Endothelial cell of umbilical vein (primary cell): ENCODE data around the gene SLC2A8. TPM values are rescaled to one million over a fixed set of nuclear protein-coding genes. Genes with fewer than 3 reads are reported as not detected.

Experiments
- BruUV-seq: library from RNA; stranded (reverse); fragments of 400-500 nt; replicated peaks from 2 replicates; lab custom pipeline; 2021; lab: Mats Ljungman, UMichigan
- CTCF ChIA-PET: fragments of 300-600, 350-600 bp; sonication (Branson Sonifier 250); formaldehyde crosslinking; loops from one replicate; lab custom pipeline; 2021; ENCODE audit warnings: antibody characterized with exemption, inconsistent platforms; lab: Charles Lee
- POLR2A ChIA-PET: fragments of 300-600, 350-600 bp; sonication (Branson Sonifier 250); formaldehyde crosslinking; loops from one replicate; lab custom pipeline; 2021; ENCODE audit warnings: antibody characterized with exemption, inconsistent platforms; lab: Charles Lee
- DNase-seq: peaks from one replicate; pipeline ENCODE4 v3.0.0-alpha.2; 2011; ENCODE audit warnings: low read depth, low spot score
- FAIRE-seq: peaks from 2 replicates; lab custom pipeline; 2011; peaks lifted over from hg19 to GRCh38; lab: Jason Lieb, UNC
- H2AFZ ChIP-seq: 2 replicates; pipeline ENCODE4 v1.6.0; 2012; ENCODE audit warnings: low read depth, low read length, control low read depth, inconsistent platforms
- H3K27ac ChIP-seq: 2 replicates; pipeline ENCODE4 v1.5.1; 2011; ENCODE audit warnings: low read depth, mild to moderate bottlenecking, control low read depth, low read length, moderate library complexity; ENCODE audit not compliant: insufficient read depth
- H3K27me3 ChIP-seq, 2 experiments: 2 replicates each; pipeline versions ENCODE4 v1.6.0 to v1.6.1; 2011; ENCODE audit warnings: low read length in 2 of 2, mixed read lengths in 1 of 2; ENCODE audit not compliant: control insufficient read depth in 2 of 2, insufficient read depth in 2 of 2
- H3K36me3 ChIP-seq, 2 experiments: 2 replicates in 1 of 2; 3 replicates in 1 of 2; pipeline ENCODE4 v1.5.1; 2011; ENCODE audit warnings: low read length in 2 of 2, mild to moderate bottlenecking in 1 of 2, moderate library complexity in 1 of 2; ENCODE audit not compliant: control insufficient read depth in 2 of 2, insufficient read depth in 2 of 2; ENCODE audit errors: extremely low read depth in 1 of 2
- H3K4me1 ChIP-seq: 3 replicates; pipeline ENCODE4 v1.5.1; 2011; ENCODE audit warnings: mild to moderate bottlenecking, low read length; ENCODE audit not compliant: control insufficient read depth, insufficient read depth; ENCODE audit errors: extremely low read depth
- H3K4me2 ChIP-seq: 2 replicates; pipeline ENCODE4 v1.6.1; 2011; ENCODE audit warnings: low read length, control low read depth, mixed read lengths; ENCODE audit not compliant: insufficient read depth
- H3K4me3 ChIP-seq, 3 experiments: fragments of 200-600 bp in 1 of 3; sonication (generic), shearing (Covaris generic) in 1 of 3; replicated peaks in 1 of 3; 2 replicates each; pipeline ENCODE4 v1.5.1; 2011 to 2016; ENCODE audit warnings: control low read depth in 3 of 3, low read length in 3 of 3, mild to moderate bottlenecking in 2 of 3, inconsistent platforms in 1 of 3, low read depth in 1 of 3, moderate library complexity in 1 of 3; ENCODE audit not compliant: insufficient read depth in 1 of 3
- H3K79me2 ChIP-seq: 2 replicates; pipeline ENCODE4 v1.6.0; 2012; ENCODE audit warnings: low read length, inconsistent platforms; ENCODE audit not compliant: control insufficient read depth, insufficient read depth
- H3K9ac ChIP-seq: replicated peaks from 2 replicates; pipeline ENCODE3; 2011; ENCODE audit warnings: low read length, control low read depth; ENCODE audit not compliant: insufficient read depth; ENCODE audit errors: extremely low read depth
- H3K9me1 ChIP-seq: replicated peaks from 3 replicates; pipeline ENCODE4 v1.6.0; 2011; ENCODE audit warnings: mild to moderate bottlenecking, low read length; ENCODE audit not compliant: control insufficient read depth, insufficient read depth; ENCODE audit errors: extremely low read depth
- H3K9me3 ChIP-seq: replicated peaks from 2 replicates; pipeline ENCODE4 v1.5.1; 2012; ENCODE audit warnings: low read length, inconsistent platforms; ENCODE audit not compliant: control insufficient read depth, insufficient read depth
- H4K20me1 ChIP-seq: replicated peaks from 2 replicates; pipeline ENCODE3; 2011; ENCODE audit warnings: mild to moderate bottlenecking, low read length; ENCODE audit not compliant: control insufficient read depth, insufficient read depth; ENCODE audit errors: extremely low read depth
- EZH2 ChIP-seq: IDR thresholded peaks from 2 replicates; pipeline ENCODE4 v1.6.1; 2012; ENCODE audit warnings: borderline replicate concordance, low read depth, mild to moderate bottlenecking, moderate library complexity, low read length, inconsistent platforms; ENCODE audit not compliant: severe bottlenecking
- FOS ChIP-seq: IDR thresholded peaks from 2 replicates; pipeline ENCODE4 v1.6.1; 2011; ENCODE audit warnings: mild to moderate bottlenecking, low read length, moderate library complexity, borderline replicate concordance; ENCODE audit not compliant: insufficient read depth
- GATA2 ChIP-seq: IDR thresholded peaks from 2 replicates; pipeline ENCODE4 v1.7.0; 2011; ENCODE audit warnings: low read depth, mild to moderate bottlenecking, moderate library complexity, mixed read lengths, low read length; ENCODE audit not compliant: insufficient read length, insufficient read depth
- JUN ChIP-seq: IDR thresholded peaks from 2 replicates; pipeline ENCODE4 v1.6.1; 2011; ENCODE audit warnings: borderline replicate concordance, low read depth; ENCODE audit not compliant: insufficient read length, insufficient read depth
- MYC ChIP-seq: IDR thresholded peaks from one replicate; pipeline ENCODE4 v1.6.1; 2011; ENCODE audit warnings: mild to moderate bottlenecking, low read depth, low read length
- POLR2A ChIP-seq: IDR thresholded peaks from 2 replicates; pipeline ENCODE4 v1.6.1; 2012; ENCODE audit warnings: low read depth, mild to moderate bottlenecking, control low read depth, low read length
- POLR2AphosphoS5 ChIP-seq: IDR thresholded peaks from 2 replicates; pipeline ENCODE4 v1.6.1; 2012; ENCODE audit warnings: low read depth, mild to moderate bottlenecking, control low read depth, low read length, moderate library complexity; ENCODE audit not compliant: insufficient read depth
- dilution Hi-C: fragments of 300-500 bp; cut with MboI; formaldehyde crosslinking; loops from one replicate; pipeline ENCODE4 v1.15.0; 2019; ENCODE audit warnings: low sequenced_read_pairs; ENCODE audit not compliant: extremely low pct_ligation_motif_present
- intact Hi-C: fragments of 100-400 bp; cut with micrococcal nuclease; formaldehyde crosslinking; loops from one replicate; pipeline ENCODE4 v1.10.0; 2022
- polyA plus RNA-seq, 4 experiments: library from polyadenylated mRNA; depleted of rRNA in 3 of 4; stranded (reverse) in 3 of 4; unstranded in 1 of 4; fragments of >200 nt; gene quantifications; 2 replicates each; pipeline versions ENCODE4 v1.2.1 to v1.2.3, GENCODE V29; 2011 to 2012; ENCODE audit warnings: missing spikeins in 1 of 4
- total RNA-seq: library from RNA; stranded (reverse); gene quantifications from 2 replicates; pipeline ENCODE4 v1.2.3, GENCODE V29; 2021
- TF ChIP-seq, protein P1 (sequence below), 2 donors: IDR thresholded peaks; 1 replicate in 1 of 2; 2 replicates in 1 of 2; pipeline ENCODE4 v1.5.1; 2011; ENCODE audit warnings: low read length in 2 of 2, mild to moderate bottlenecking in 2 of 2, moderate library complexity in 2 of 2, control low read depth in 1 of 2, inconsistent platforms in 1 of 2, low read depth in 1 of 2; ENCODE audit not compliant: insufficient read depth in 1 of 2; ENCODE audit errors: extremely low read depth in 1 of 2
- TF ChIP-seq, protein P2 (sequence below): IDR thresholded peaks from 2 replicates; pipeline ENCODE4 v1.6.1; 2011; ENCODE audit not compliant: insufficient read depth, insufficient read length

Gene SLC2A8
- total and polyA plus RNA-seq, 2 donors (not counting 3 experiments of a cell fraction or from before 2014, with no cell fraction given) = 19.3 to 26.1 TPM

DNA sequence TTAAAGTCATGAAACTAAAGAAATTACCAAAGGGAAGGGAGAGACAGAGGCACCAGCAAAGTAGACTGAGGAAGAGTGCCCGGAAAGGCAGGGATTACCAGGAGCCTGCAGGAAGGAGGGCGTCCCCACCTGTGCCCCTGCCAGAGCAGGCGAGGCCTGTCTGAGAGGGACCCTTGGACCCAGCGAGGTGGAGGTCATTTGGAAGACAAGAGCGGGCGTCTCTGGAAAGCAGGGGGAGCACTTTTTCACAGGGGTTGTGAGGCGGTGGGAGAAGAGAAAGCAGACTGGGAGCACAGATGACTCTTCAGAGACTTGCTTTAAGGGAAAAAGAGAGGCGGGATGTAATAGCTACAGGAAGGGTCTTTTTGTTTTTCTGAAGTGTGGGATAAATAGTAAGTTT, 27.5 kb upstream of the SLC2A8 start:
- H3K4me2 ChIP-seq = no peak overlapping the region
- intact Hi-C loops = no loop called here
- no TSS peak for BruUV-seq
- H3K9ac ChIP-seq = no peak overlapping the region
- H3K4me3 ChIP-seq = no peak overlapping the region
- dilution Hi-C loops = no loop called here
- H3K36me3 ChIP-seq = no peaks in the 10 kb centered on the region
- H3K27me3 ChIP-seq = no peaks in the 10 kb centered on the region
- no peak overlapping the region for H2AFZ ChIP-seq
- no peak for TF ChIP-seq FOS
- DNase-seq = no peak
- ChIA-PET CTCF (interaction anchor here (1.2 to 2.3 kb wide), 3 partner anchors 9 to 27 kb away, joined by 3 to 7 read pairs (median 4); partner anchors contain the start of gene SLC2A8), POLR2A (no interaction called here)
- no peak overlapping the region for H3K27ac ChIP-seq
- no peaks in the 10 kb centered on the region for H3K9me3 ChIP-seq
- H3K9me1 ChIP-seq = no peaks in the 10 kb centered on the region
- H3K4me1 ChIP-seq = no peaks in the 10 kb centered on the region
- no peaks in the 10 kb centered on the region for H3K79me2 ChIP-seq
- no peaks in the 10 kb centered on the region for H4K20me1 ChIP-seq
- FAIRE-seq = no peak

DNA sequence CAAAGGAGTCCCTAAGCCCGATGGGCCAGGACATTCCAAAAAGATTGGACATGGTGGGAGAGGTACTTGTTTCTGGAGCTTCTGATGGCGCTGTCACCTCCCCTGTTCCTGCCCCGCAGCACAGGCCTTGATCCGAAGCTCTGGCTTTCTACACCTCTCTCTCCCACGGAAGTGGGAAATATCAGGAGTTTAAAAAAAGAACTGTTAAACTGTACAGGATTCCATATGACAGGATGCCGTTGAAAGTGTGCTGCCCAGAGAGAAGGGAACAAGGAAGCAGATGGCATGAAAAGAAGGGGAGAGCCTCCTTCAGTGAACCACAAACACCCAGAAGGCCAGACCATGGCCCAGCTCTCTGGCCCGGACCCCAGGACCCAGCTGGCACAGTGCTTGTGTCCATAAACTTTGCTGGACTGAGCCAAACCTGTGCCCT, 26.8 kb upstream of the SLC2A8 start:
- no peaks in the 10 kb centered on the region for H3K36me3 ChIP-seq
- intact Hi-C loops = no loop called here
- H3K27ac ChIP-seq = no peak overlapping the region
- no peak overlapping the region for H3K9ac ChIP-seq
- TF ChIP-seq JUN (no peak), POLR2AphosphoS5 (no peak), POLR2A (no peak), EZH2 (no peak), FOS (no peak), GATA2 (no peak), MYC (no peak)
- TF ChIP-seq, protein P1, sequence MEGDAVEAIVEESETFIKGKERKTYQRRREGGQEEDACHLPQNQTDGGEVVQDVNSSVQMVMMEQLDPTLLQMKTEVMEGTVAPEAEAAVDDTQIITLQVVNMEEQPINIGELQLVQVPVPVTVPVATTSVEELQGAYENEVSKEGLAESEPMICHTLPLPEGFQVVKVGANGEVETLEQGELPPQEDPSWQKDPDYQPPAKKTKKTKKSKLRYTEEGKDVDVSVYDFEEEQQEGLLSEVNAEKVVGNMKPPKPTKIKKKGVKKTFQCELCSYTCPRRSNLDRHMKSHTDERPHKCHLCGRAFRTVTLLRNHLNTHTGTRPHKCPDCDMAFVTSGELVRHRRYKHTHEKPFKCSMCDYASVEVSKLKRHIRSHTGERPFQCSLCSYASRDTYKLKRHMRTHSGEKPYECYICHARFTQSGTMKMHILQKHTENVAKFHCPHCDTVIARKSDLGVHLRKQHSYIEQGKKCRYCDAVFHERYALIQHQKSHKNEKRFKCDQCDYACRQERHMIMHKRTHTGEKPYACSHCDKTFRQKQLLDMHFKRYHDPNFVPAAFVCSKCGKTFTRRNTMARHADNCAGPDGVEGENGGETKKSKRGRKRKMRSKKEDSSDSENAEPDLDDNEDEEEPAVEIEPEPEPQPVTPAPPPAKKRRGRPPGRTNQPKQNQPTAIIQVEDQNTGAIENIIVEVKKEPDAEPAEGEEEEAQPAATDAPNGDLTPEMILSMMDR (IDR thresholded peaks at IDR 0.05; ENCODE audit: extremely low read depth in 1 of 2, insufficient read depth in 1 of 2, low read depth in 1 of 2, low read length in 2 of 2) = no peak
- TF ChIP-seq, protein P2, sequence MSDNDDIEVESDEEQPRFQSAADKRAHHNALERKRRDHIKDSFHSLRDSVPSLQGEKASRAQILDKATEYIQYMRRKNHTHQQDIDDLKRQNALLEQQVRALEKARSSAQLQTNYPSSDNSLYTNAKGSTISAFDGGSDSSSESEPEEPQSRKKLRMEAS = no peak
- FAIRE-seq (no peak), DNase-seq (no peak)
- CTCF ChIA-PET = interaction anchor here (0.9 to 2.3 kb wide), 2 partner anchors 9 to 24 kb away, joined by 3 to 7 read pairs; no protein-coding TSS in a partner anchor
- no peak overlapping the region for H3K4me2 ChIP-seq
- no peak overlapping the region for H2AFZ ChIP-seq
- H3K4me3 ChIP-seq = no peak overlapping the region
- H3K4me1 ChIP-seq = no peaks in the 10 kb centered on the region
- H3K27me3 ChIP-seq = no peaks in the 10 kb centered on the region
- POLR2A ChIA-PET = no interaction called here
- BruUV-seq = no TSS peak
- no peaks in the 10 kb centered on the region for H3K9me1 ChIP-seq
- no peaks in the 10 kb centered on the region for H3K79me2 ChIP-seq
- H3K9me3 ChIP-seq = no peaks in the 10 kb centered on the region
- H4K20me1 ChIP-seq = no peaks in the 10 kb centered on the region
- dilution Hi-C loops = no loop called here
